OCI-LY1 (cell line): Measurements from ENCODE around the gene OSTM1.

Experiments used
- H2AFZ ChIP-seq: fragments of 200-600 bp; sonication (generic), shearing (Covaris generic); 2 replicates; pipeline ENCODE4 v1.6.0; 2014; ENCODE audit warnings: antibody characterized with exemption, mild to moderate bottlenecking, low read length
- H3F3A ChIP-seq: fragments of 200-600 bp; sonication (generic), shearing (Covaris generic); 2 replicates; pipeline ENCODE4 v1.6.0; 2014; ENCODE audit warnings: mild to moderate bottlenecking, antibody characterized with exemption, low read length, moderate library complexity; ENCODE audit not compliant: insufficient read depth
- H3K27ac ChIP-seq: fragments of 200-600 bp; sonication (generic); 2 replicates; pipeline ENCODE4 v1.5.1; 2014; ENCODE audit warnings: low read length, mixed run types, mild to moderate bottlenecking, low read depth; ENCODE audit not compliant: poor library complexity, severe bottlenecking
- H3K27me3 ChIP-seq: fragments of 200-600 bp; sonication (generic); 2 replicates; pipeline ENCODE4 v1.6.0; 2014; ENCODE audit warnings: antibody characterized with exemption, mild to moderate bottlenecking, low read length, moderate library complexity; ENCODE audit not compliant: insufficient read depth
- H3K36me3 ChIP-seq: fragments of 200-600 bp; sonication (generic); 2 replicates; pipeline ENCODE4 v1.6.1; 2014; ENCODE audit warnings: mild to moderate bottlenecking, antibody characterized with exemption, low read length, moderate library complexity, mixed read lengths; ENCODE audit not compliant: insufficient read depth
- H3K4me1 ChIP-seq: fragments of 200-600 bp; sonication (generic); 2 replicates; pipeline ENCODE4 v1.5.1; 2014; ENCODE audit warnings: mild to moderate bottlenecking, low read length, moderate library complexity; ENCODE audit not compliant: insufficient read depth, severe bottlenecking
- H3K4me2 ChIP-seq: fragments of 200-600 bp; sonication (generic), shearing (Covaris generic); 2 replicates; pipeline ENCODE4 v1.6.1; 2014; ENCODE audit warnings: low read length
- H3K4me3 ChIP-seq: fragments of 200-600 bp; sonication (generic); 2 replicates; pipeline ENCODE4 v1.5.1; 2014; ENCODE audit warnings: low read length, low read depth, mild to moderate bottlenecking, mixed read lengths; ENCODE audit not compliant: poor library complexity, severe bottlenecking
- H3K79me2 ChIP-seq: fragments of 200-600 bp; shearing (Covaris generic); 2 replicates; pipeline ENCODE4 v1.6.1; 2016; ENCODE audit warnings: mixed run types, low read length, mixed read lengths; ENCODE audit not compliant: insufficient read depth
- H3K9ac ChIP-seq: fragments of 200-600 bp; sonication (generic), shearing (Covaris generic); 2 replicates; pipeline ENCODE4 v1.6.1; 2014; ENCODE audit warnings: mild to moderate bottlenecking, low read length, mixed read lengths
- H3K9me2 ChIP-seq: fragments of 200-600 bp; sonication (generic), shearing (Covaris generic); 2 replicates; pipeline ENCODE4 v1.6.1; 2014; ENCODE audit warnings: low read depth, mild to moderate bottlenecking, low read length, mixed read lengths
- H3K9me3 ChIP-seq: fragments of 200-600 bp; shearing (Covaris generic); 2 replicates; pipeline ENCODE4 v1.6.1; 2014; ENCODE audit warnings: low read length, mixed read lengths
- H4K20me1 ChIP-seq: fragments of 200-600 bp; sonication (generic), shearing (Covaris generic); 2 replicates; pipeline ENCODE4 v1.6.0; 2016; ENCODE audit warnings: mild to moderate bottlenecking, low read length; ENCODE audit not compliant: insufficient read depth
- EZH2 ChIP-seq: fragments of 200-600 bp; sonication (generic), shearing (Covaris generic); IDR thresholded peaks from 2 replicates; pipeline ENCODE4 v1.8.0; 2017; ENCODE audit warnings: borderline replicate concordance, mixed run types, mild to moderate bottlenecking, antibody characterized with exemption, low read length, moderate library complexity, mixed read lengths
- TF ChIP-seq, protein P1 (sequence below): fragments of 200-600 bp; sonication (generic), shearing (Covaris generic); IDR thresholded peaks from 2 replicates; pipeline ENCODE4 v1.5.1; 2017; ENCODE audit warnings: mild to moderate bottlenecking, antibody characterized with exemption, low read length, moderate library complexity, mixed read lengths

The OSTM1 gene

GRCh38 chr6:108093781-108094300 is 19.3 kb upstream of the OSTM1 start:
- Histone ChIP-seq H3F3A (no peaks in the 10 kb centered on the region), H3K9me3 (no peaks in the 10 kb centered on the region), H3K27me3 (no peaks in the 10 kb centered on the region), H3K4me2 (no peak overlapping the region), H3K4me1 (no peaks in the 10 kb centered on the region), H3K79me2 (no peaks in the 10 kb centered on the region), H2AFZ (no peak overlapping the region), H3K9ac (no peak overlapping the region), H3K27ac (no peak overlapping the region), H3K4me3 (no peak overlapping the region), H3K9me2 (no peaks in the 10 kb centered on the region), H4K20me1 (no peaks in the 10 kb centered on the region), H3K36me3 (no peaks in the 10 kb centered on the region)
- TF ChIP-seq, protein P1, sequence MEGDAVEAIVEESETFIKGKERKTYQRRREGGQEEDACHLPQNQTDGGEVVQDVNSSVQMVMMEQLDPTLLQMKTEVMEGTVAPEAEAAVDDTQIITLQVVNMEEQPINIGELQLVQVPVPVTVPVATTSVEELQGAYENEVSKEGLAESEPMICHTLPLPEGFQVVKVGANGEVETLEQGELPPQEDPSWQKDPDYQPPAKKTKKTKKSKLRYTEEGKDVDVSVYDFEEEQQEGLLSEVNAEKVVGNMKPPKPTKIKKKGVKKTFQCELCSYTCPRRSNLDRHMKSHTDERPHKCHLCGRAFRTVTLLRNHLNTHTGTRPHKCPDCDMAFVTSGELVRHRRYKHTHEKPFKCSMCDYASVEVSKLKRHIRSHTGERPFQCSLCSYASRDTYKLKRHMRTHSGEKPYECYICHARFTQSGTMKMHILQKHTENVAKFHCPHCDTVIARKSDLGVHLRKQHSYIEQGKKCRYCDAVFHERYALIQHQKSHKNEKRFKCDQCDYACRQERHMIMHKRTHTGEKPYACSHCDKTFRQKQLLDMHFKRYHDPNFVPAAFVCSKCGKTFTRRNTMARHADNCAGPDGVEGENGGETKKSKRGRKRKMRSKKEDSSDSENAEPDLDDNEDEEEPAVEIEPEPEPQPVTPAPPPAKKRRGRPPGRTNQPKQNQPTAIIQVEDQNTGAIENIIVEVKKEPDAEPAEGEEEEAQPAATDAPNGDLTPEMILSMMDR = no peak
- no peak for TF ChIP-seq EZH2

DNA sequence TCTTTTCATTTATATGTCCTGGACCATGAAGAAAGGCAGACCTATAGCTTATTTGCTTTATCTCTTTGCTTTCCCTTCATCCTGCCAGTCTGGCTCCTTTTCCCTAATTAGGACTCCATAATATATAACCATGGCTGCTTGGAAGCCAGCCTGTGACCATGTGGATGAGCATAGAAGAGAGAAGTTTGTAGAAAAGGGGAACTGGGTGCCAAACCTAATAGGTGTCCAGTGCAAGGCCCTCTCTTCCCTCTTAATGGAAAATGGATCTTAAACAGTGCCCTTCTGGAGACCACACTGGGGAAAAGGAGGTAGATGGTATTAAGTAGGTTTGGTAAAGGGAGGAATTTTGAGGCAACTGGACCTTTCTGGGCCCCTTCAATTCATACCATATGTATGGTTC is 16.7 kb upstream of the OSTM1 start:
- no peak for TF ChIP-seq EZH2
- TF ChIP-seq, protein P1 = no peak
- H3K27ac ChIP-seq = no peak overlapping the region
- H3K9me3 ChIP-seq = no peaks in the 10 kb centered on the region
- no peaks in the 10 kb centered on the region for H3K9me2 ChIP-seq
- H3K36me3 ChIP-seq = no peaks in the 10 kb centered on the region
- no peak overlapping the region for H3K4me2 ChIP-seq
- H3K9ac ChIP-seq = no peak overlapping the region
- no peaks in the 10 kb centered on the region for H3F3A ChIP-seq
- no peaks in the 10 kb centered on the region for H3K79me2 ChIP-seq
- no peaks in the 10 kb centered on the region for H3K27me3 ChIP-seq
- no peak overlapping the region for H2AFZ ChIP-seq
- H3K4me1 ChIP-seq = no peaks in the 10 kb centered on the region
- H4K20me1 ChIP-seq = no peaks in the 10 kb centered on the region
- no peak overlapping the region for H3K4me3 ChIP-seq

GRCh38 chr6:108083349-108083748 is 8.8 kb upstream of the OSTM1 start:
- H3K27me3 ChIP-seq = no peaks in the 10 kb centered on the region
- H3K27ac ChIP-seq = no peak overlapping the region
- no peaks in the 10 kb centered on the region for H3K36me3 ChIP-seq
- no peaks in the 10 kb centered on the region for H3K9me3 ChIP-seq
- H3K4me2 ChIP-seq = no peak overlapping the region
- no peak overlapping the region for H3K4me3 ChIP-seq
- H3K4me1 ChIP-seq = no peaks in the 10 kb centered on the region
- no peak for TF ChIP-seq EZH2
- TF ChIP-seq, protein P1 = no peak
- no peaks in the 10 kb centered on the region for H3F3A ChIP-seq
- H4K20me1 ChIP-seq = no peaks in the 10 kb centered on the region
- no peaks in the 10 kb centered on the region for H3K9me2 ChIP-seq
- H3K79me2 ChIP-seq = no peaks in the 10 kb centered on the region
- H3K9ac ChIP-seq = no peak overlapping the region
- H2AFZ ChIP-seq = no peak overlapping the region
